HG03457 (cell line): ENCODE results near the gene NAALAD2.
"Not testable (repeated sequence)": the region's sequence is repeated elsewhere in the genome, so short reads cannot be mapped to it uniquely, and the experiment has no call there.

ENCODE experiments used
- ATAC-seq: cut with Tn5 transposase; IDR thresholded peaks from one replicate; pipeline ENCODE4 v1.9.1; 2021; ENCODE audit warnings: moderate number of reproducible peaks; ENCODE audit not compliant: unreplicated experiment

NAALAD2 gene

GRCh38 chr11:90189011-90189410 is 54.5 kb downstream of the NAALAD2 start:
- ATAC-seq: no peak

- ATAC-seq: no peak
These were observed 58.6 kb downstream of the NAALAD2 start for GRCh38 chr11:90192869-90193582.

- no peak for ATAC-seq
These were observed 62.9 kb downstream of the NAALAD2 start for GRCh38 chr11:90197377-90197776.

- ATAC-seq: no peak
These were observed 67.9 kb downstream of the NAALAD2 start for GRCh38 chr11:90202342-90202741.

- ATAC-seq: no peak
These were observed 69.9 kb downstream of the NAALAD2 start for GRCh38 chr11:90204407-90204806.

GRCh38 chr11:90204832-90205646 is 70.6 kb downstream of the NAALAD2 start:
- peak; percentile 60 for ATAC-seq

- not testable (repeated sequence) for ATAC-seq
These were observed 73.5 kb downstream of the NAALAD2 start for GRCh38 chr11:90207992-90208391.

GRCh38 chr11:90208857-90209256 is 74.4 kb downstream of the NAALAD2 start:
- no peak for ATAC-seq

- no peak for ATAC-seq
These were observed 78.9 kb downstream of the NAALAD2 start for GRCh38 chr11:90213322-90213721.

- no peak for ATAC-seq
These were observed 82.1 kb downstream of the NAALAD2 start for GRCh38 chr11:90216611-90217010.

- no peak for ATAC-seq
These were observed 84.1 kb downstream of the NAALAD2 start for GRCh38 chr11:90218606-90219005.

GRCh38 chr11:90219438-90219837 is 85.0 kb downstream of the NAALAD2 start:
- no peak for ATAC-seq

GRCh38 chr11:90220391-90220790 is 85.9 kb downstream of the NAALAD2 start:
- ATAC-seq: no peak

- no peak for ATAC-seq
These were observed 87.5 kb downstream of the NAALAD2 start for GRCh38 chr11:90221803-90222458.

GRCh38 chr11:90222459-90223247 is 88.2 kb downstream of the NAALAD2 start, which contains the start of gene CHORDC1:
TSS of gene CHORDC1 (minus strand) at chr11:90223049. CDS start at chr11:90222954, 95 bp downstream.
- peak; percentile 94 for ATAC-seq

GRCh38 chr11:90223248-90223585 is 88.8 kb downstream of the NAALAD2 start:
- ATAC-seq: no peak

- ATAC-seq: no peak
These were observed 93.6 kb downstream of the NAALAD2 start for GRCh38 chr11:90228056-90228455.

GRCh38 chr11:90229791-90230190 is 95.3 kb downstream of the NAALAD2 start:
- no peak for ATAC-seq

GRCh38 chr11:90234977-90235376 is 100.5 kb downstream of the NAALAD2 start:
- no peak for ATAC-seq

GRCh38 chr11:90235526-90235925 is 101.1 kb downstream of the NAALAD2 start:
- ATAC-seq: no peak

- ATAC-seq: no peak
These were observed 102.5 kb downstream of the NAALAD2 start for GRCh38 chr11:90237004-90237403.
